ENCODE measurements around the gene LGALS13. TPM values are rescaled to one million over a fixed set of nuclear protein-coding genes. Genes with fewer than 3 reads are reported as not detected.

LGALS13 gene
- polyA plus RNA-seq, 3 donors = not detected

DNA sequence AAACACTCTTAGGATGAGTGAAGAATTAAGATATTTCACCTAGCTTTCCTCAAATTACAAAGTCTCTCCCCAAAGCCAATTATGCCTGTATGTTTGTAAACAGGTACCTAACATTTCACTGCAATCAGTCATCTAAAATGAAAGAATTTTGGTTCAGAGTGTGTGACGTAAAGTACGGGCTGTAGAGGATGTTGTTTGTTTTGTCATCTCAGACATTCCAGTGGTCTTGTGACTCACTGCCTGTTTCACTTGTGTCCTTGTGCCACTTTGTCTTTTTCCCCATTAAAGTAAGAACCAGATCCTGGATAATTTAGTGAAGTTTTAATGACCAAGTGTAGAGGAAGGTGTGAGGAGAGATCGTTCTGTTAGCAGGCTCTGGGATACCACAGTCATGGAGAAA, 33.7 kb upstream of the LGALS13 start:
- no peak for TF ChIP-seq CTCF (IDR thresholded peaks at IDR 0.05)
- no peak overlapping the region for H3K27ac ChIP-seq (ENCODE audit: low read depth in 1 of 2, low read length in 2 of 2)
- Mint-ChIP-seq H3K4me3 (peak overlapping the region in 1 of 2 donors; percentile 23), H3K4me1 (no peaks in the 10 kb centered on the region), H3K27me3 (ENCODE audit: low read depth in 3 of 3) (peaks cover 8 to 20% (median 9%) of the 10 kb centered on the region in 3 donors), H3K36me3 (no peaks in the 10 kb centered on the region), H3K27ac (no peak overlapping the region), H3K9me3 (peaks cover 0 to 7% (median 2%) of the 10 kb centered on the region in 7 donors)
- H3K4me3 ChIP-seq (replicated peaks in 1 of 3; ENCODE audit: low read depth in 2 of 3, low read length in 3 of 3) = no peak overlapping the region
- H3K4me2 ChIP-seq (replicated peaks; ENCODE audit: extremely low read depth, low read length, poor library complexity, severe bottlenecking) = no peak overlapping the region
- peaks cover 8 to 18% of the 10 kb centered on the region in 2 donors for H3K27me3 ChIP-seq (ENCODE audit: control insufficient read depth in 2 of 2, insufficient read depth in 2 of 2, low read length in 2 of 2)
- no peak for DNase-seq
- no peaks in the 10 kb centered on the region for H4K20me1 ChIP-seq (ENCODE audit: insufficient read depth, low read length)
- no peak overlapping the region for H3K9ac ChIP-seq (ENCODE audit: insufficient read depth, low read length, poor library complexity, severe bottlenecking)
- H3K9me3 ChIP-seq (replicated peaks in 1 of 2; ENCODE audit: control insufficient read depth in 1 of 2, insufficient read depth in 1 of 2, low read length in 2 of 2) = no peaks in the 10 kb centered on the region
- no peaks in the 10 kb centered on the region for H3K4me1 ChIP-seq (ENCODE audit: control insufficient read depth in 1 of 2, insufficient read depth in 2 of 2, low read length in 2 of 2)
- intact Hi-C loops (cut with micrococcal nuclease) = no loop called here
- H3K79me2 ChIP-seq (ENCODE audit: insufficient read depth, low read length) = no peaks in the 10 kb centered on the region
- no peak overlapping the region for H2AFZ ChIP-seq (ENCODE audit: insufficient read depth, low read depth, low read length, poor library complexity, severe bottlenecking)
- WGBS (ENCODE audit: insufficient coverage) = no CpG with 5 or more reads among the region's 3 CpGs
- no peaks in the 10 kb centered on the region for H3K36me3 ChIP-seq (replicated peaks in 1 of 2; ENCODE audit: control insufficient read depth in 1 of 2, insufficient read depth in 2 of 2, low read length in 2 of 2)

- H3K4me3 Mint-ChIP-seq = no peak overlapping the region
- H2AFZ ChIP-seq (ENCODE audit: insufficient read depth, low read depth, low read length, poor library complexity, severe bottlenecking) = no peak overlapping the region
- peaks cover 0 to 9% (median 4%) of the 10 kb centered on the region in 3 donors for H3K27me3 Mint-ChIP-seq (ENCODE audit: low read depth in 3 of 3)
- H3K9me3 ChIP-seq (replicated peaks in 1 of 2; ENCODE audit: control insufficient read depth in 1 of 2, insufficient read depth in 1 of 2, low read length in 2 of 2) = no peaks in the 10 kb centered on the region
- intact Hi-C loops (cut with micrococcal nuclease) = no loop called here
- peaks cover 3 to 11% (median 8%) of the 10 kb centered on the region in 7 donors for H3K9me3 Mint-ChIP-seq
- no peaks in the 10 kb centered on the region for H3K4me1 Mint-ChIP-seq
- H4K20me1 ChIP-seq (ENCODE audit: insufficient read depth, low read length) = no peaks in the 10 kb centered on the region
- no peak overlapping the region for H3K27ac Mint-ChIP-seq
- H3K4me3 ChIP-seq (replicated peaks in 1 of 3; ENCODE audit: low read depth in 2 of 3, low read length in 3 of 3) = no peak overlapping the region
- no peaks in the 10 kb centered on the region for H3K36me3 Mint-ChIP-seq
- TF ChIP-seq CTCF (IDR thresholded peaks at IDR 0.05) = no peak
- H3K9ac ChIP-seq (ENCODE audit: insufficient read depth, low read length, poor library complexity, severe bottlenecking) = no peak overlapping the region
- H3K4me2 ChIP-seq (replicated peaks; ENCODE audit: extremely low read depth, low read length, poor library complexity, severe bottlenecking) = no peak overlapping the region
- H3K27me3 ChIP-seq (ENCODE audit: control insufficient read depth in 2 of 2, insufficient read depth in 2 of 2, low read length in 2 of 2) = no peaks in the 10 kb centered on the region
- no peaks in the 10 kb centered on the region for H3K36me3 ChIP-seq (replicated peaks in 1 of 2; ENCODE audit: control insufficient read depth in 1 of 2, insufficient read depth in 2 of 2, low read length in 2 of 2)
- H3K4me1 ChIP-seq (ENCODE audit: control insufficient read depth in 1 of 2, insufficient read depth in 2 of 2, low read length in 2 of 2) = no peaks in the 10 kb centered on the region
- H3K27ac ChIP-seq (ENCODE audit: low read depth in 1 of 2, low read length in 2 of 2) = no peak overlapping the region
- no peaks in the 10 kb centered on the region for H3K79me2 ChIP-seq (ENCODE audit: insufficient read depth, low read length)
- no peak for DNase-seq
- WGBS (ENCODE audit: insufficient coverage) = 47% methylated on average over 2 of the region's 4 CpGs
These were observed 19.9 kb upstream of the LGALS13 start for GRCh38 chr19:39582442-39582841.
